SK-N-SH (cell line): ENCODE results near the gene RRM1. TPM values are rescaled to one million over a fixed set of nuclear protein-coding genes. Genes with fewer than 3 reads are reported as not detected.

Source experiments
- CTCF ChIA-PET: fragments of 300-600, 350-600 bp; formaldehyde crosslinking; extraction: SDS; loops from one replicate; lab custom pipeline; 2021; lab: Yijun Ruan, JAX
- POLR2A ChIA-PET: fragments of 350-600 bp; sonication (Branson Sonifier 250); formaldehyde crosslinking; extraction: SDS; loops from one replicate; lab custom pipeline; 2020; ENCODE audit warnings: antibody characterized with exemption, inconsistent platforms; lab: Yijun Ruan, JAX
- DNase-seq: peaks from one replicate; pipeline ENCODE4 v3.0.0; 2012
- H2AFZ ChIP-seq: fragments of 200-600 bp; sonication (generic); 2 replicates; pipeline ENCODE4 v1.8.1; 2016; ENCODE audit warnings: antibody characterized with exemption, mild to moderate bottlenecking, low read depth
- H3F3A ChIP-seq: fragments of 200-600 bp; sonication (generic); replicated peaks from 2 replicates; pipeline ENCODE3; 2016; ENCODE audit warnings: antibody characterized with exemption, mild to moderate bottlenecking; ENCODE audit not compliant: insufficient read depth
- H3K27ac ChIP-seq, 2 experiments: fragments of 200-500 bp in 1 of 2; fragments of 200-600 bp in 1 of 2; sonication (Bioruptor generic) in 1 of 2; sonication (generic), shearing (Covaris generic) in 1 of 2; 2 replicates each; pipeline versions ENCODE4 v1.5.1 to v1.6.1; 2014 to 2016; ENCODE audit warnings: low read depth in 2 of 2, inconsistent platforms in 1 of 2, low read length in 1 of 2, mild to moderate bottlenecking in 1 of 2, mixed read lengths in 1 of 2
- H3K27me3 ChIP-seq: fragments of 200-600 bp; sonication (generic), shearing (Covaris generic); 2 replicates; pipeline ENCODE4 v1.6.1; 2016; ENCODE audit warnings: mixed run types; ENCODE audit not compliant: insufficient read depth
- H3K36me3 ChIP-seq, 2 experiments: fragments of 200-500 bp in 1 of 2; fragments of 200-600 bp in 1 of 2; sonication (Bioruptor generic) in 1 of 2; sonication (generic) in 1 of 2; replicated peaks in 1 of 2; 2 replicates each; pipeline versions ENCODE3 to v1.5.1; 2014 to 2016; ENCODE audit warnings: low read length in 1 of 2, mild to moderate bottlenecking in 1 of 2; ENCODE audit not compliant: insufficient read depth in 2 of 2, control insufficient read depth in 1 of 2
- H3K4me1 ChIP-seq, 2 experiments: fragments of 200-500 bp in 1 of 2; fragments of 200-600 bp in 1 of 2; sonication (Bioruptor generic) in 1 of 2; sonication (generic), shearing (Covaris generic) in 1 of 2; 2 replicates each; pipeline versions ENCODE4 v1.5.1 to v1.6.1; 2014 to 2016; ENCODE audit warnings: low read depth in 1 of 2, low read length in 1 of 2, mixed run types in 1 of 2; ENCODE audit not compliant: insufficient read depth in 2 of 2, control insufficient read depth in 1 of 2
- H3K4me2 ChIP-seq: fragments of 200-600 bp; sonication (generic), shearing (Covaris generic); 2 replicates; pipeline ENCODE4 v1.6.1; 2017; ENCODE audit warnings: mixed run types
- H3K4me3 ChIP-seq, 2 experiments: fragments of 200-500 bp in 1 of 2; fragments of 200-600 bp in 1 of 2; sonication (Bioruptor generic) in 1 of 2; sonication (generic), shearing (Covaris generic) in 1 of 2; 2 replicates each; pipeline versions ENCODE4 v1.5.1 to v1.8.1; 2014 to 2016; ENCODE audit warnings: low read depth in 2 of 2, inconsistent platforms in 1 of 2, low read length in 1 of 2, mild to moderate bottlenecking in 1 of 2, mixed read lengths in 1 of 2, moderate library complexity in 1 of 2
- H3K79me2 ChIP-seq: fragments of 200-600 bp; sonication (generic); 2 replicates; pipeline ENCODE4 v1.8.1; 2017; ENCODE audit warnings: mild to moderate bottlenecking; ENCODE audit not compliant: insufficient read depth
- H3K9ac ChIP-seq: fragments of 200-600 bp; sonication (generic); 2 replicates; pipeline ENCODE4 v1.6.1; 2017; ENCODE audit warnings: mixed run types
- H3K9me2 ChIP-seq: fragments of 200-600 bp; sonication (generic); 2 replicates; pipeline ENCODE4 v1.6.1; 2017; ENCODE audit warnings: mixed run types
- H3K9me3 ChIP-seq: fragments of 200-600 bp; sonication (generic); 2 replicates; pipeline ENCODE4 v1.6.1; 2017; ENCODE audit warnings: mixed run types, mild to moderate bottlenecking, moderate library complexity
- H4K20me1 ChIP-seq: fragments of 200-600 bp; sonication (generic); 2 replicates; pipeline ENCODE4 v1.6.1; 2017; ENCODE audit warnings: mild to moderate bottlenecking, mixed run types; ENCODE audit not compliant: insufficient read depth
- EP300 ChIP-seq, 2 experiments: IDR thresholded peaks; 2 replicates each; pipeline versions ENCODE4 v1.4.0 to v1.6.1; 2012; ENCODE audit warnings: borderline replicate concordance in 1 of 2, low read depth in 1 of 2, low read length in 1 of 2
- EZH2phosphoT487 ChIP-seq: fragments of 200-600 bp; sonication (generic); IDR thresholded peaks from 2 replicates; pipeline ENCODE4 v1.6.1; 2017; ENCODE audit warnings: low read depth, mixed run types, mild to moderate bottlenecking, antibody characterized with exemption, moderate library complexity, borderline replicate concordance
- FOSL2 ChIP-seq: IDR thresholded peaks from 2 replicates; pipeline ENCODE4 v1.4.0; 2012; ENCODE audit warnings: low read depth, mild to moderate bottlenecking, moderate library complexity, borderline replicate concordance
- FOXJ3 ChIP-seq: sonication (generic); formaldehyde crosslinking; IDR thresholded peaks from 2 replicates; pipeline ENCODE4 v1.5.1; 2020; ENCODE audit warnings: mild to moderate bottlenecking, missing genetic modification reagents
- GABPA ChIP-seq: IDR thresholded peaks from 2 replicates; pipeline ENCODE4 v1.4.0; 2012; ENCODE audit warnings: low read depth, mild to moderate bottlenecking
- MAX ChIP-seq: IDR thresholded peaks from 2 replicates; pipeline ENCODE4 v1.4.0; 2012; ENCODE audit warnings: low read depth
- MEF2A ChIP-seq: IDR thresholded peaks from 2 replicates; pipeline ENCODE4 v1.4.0; 2012; ENCODE audit warnings: low read depth, borderline replicate concordance
- NFIC ChIP-seq: IDR thresholded peaks from 2 replicates; pipeline ENCODE4 v1.4.0; 2012; ENCODE audit warnings: borderline replicate concordance
- NRF1 ChIP-seq: IDR thresholded peaks from 2 replicates; pipeline ENCODE4 v1.6.1; 2012; ENCODE audit warnings: low read depth, mild to moderate bottlenecking, low read length
- PBX3 ChIP-seq: IDR thresholded peaks from 2 replicates; pipeline ENCODE4; 2012
- POLR2AphosphoS5 ChIP-seq: IDR thresholded peaks from 2 replicates; pipeline ENCODE4 v1.6.1; 2012; ENCODE audit warnings: low read depth, low read length
- RAD21 ChIP-seq: IDR thresholded peaks from 2 replicates; pipeline ENCODE4 v1.6.1; 2012; ENCODE audit warnings: mild to moderate bottlenecking, low read length
- RFX5 ChIP-seq: IDR thresholded peaks from 2 replicates; pipeline ENCODE4 v1.6.1; 2012; ENCODE audit warnings: mild to moderate bottlenecking, improper control_type of control experiment, low read length
- RXRA ChIP-seq: IDR thresholded peaks from 2 replicates; pipeline ENCODE4 v1.4.0; 2012; ENCODE audit warnings: low read depth, mild to moderate bottlenecking, borderline replicate concordance
- SIN3A ChIP-seq: IDR thresholded peaks from 2 replicates; pipeline ENCODE4 v1.6.1; 2012; ENCODE audit warnings: low read depth, mild to moderate bottlenecking, low read length, moderate library complexity, borderline replicate concordance
- SMC3 ChIP-seq: IDR thresholded peaks from 2 replicates; pipeline ENCODE4 v1.6.1; 2012; ENCODE audit warnings: low read depth, low read length, improper control_type of control experiment
- TAF1 ChIP-seq: IDR thresholded peaks from 2 replicates; pipeline ENCODE4 v1.6.1; 2012; ENCODE audit warnings: low read depth, mild to moderate bottlenecking, low read length, moderate library complexity, borderline replicate concordance
- TCF12 ChIP-seq: IDR thresholded peaks from 2 replicates; pipeline ENCODE4 v1.4.0; 2012
- YY1 ChIP-seq: IDR thresholded peaks from 2 replicates; pipeline ENCODE4 v1.4.0; 2012; ENCODE audit warnings: low read depth, mild to moderate bottlenecking
- ZBTB33 ChIP-seq: IDR thresholded peaks from 2 replicates; pipeline ENCODE4 v1.4.0; 2012; ENCODE audit warnings: low read depth, borderline replicate concordance
- WGBS: methylation state at CpG from one replicate; pipeline ENCODE4 v1.1.6; 2017; ENCODE audit warnings: low lambda C conversion rate; 5-methylcytosine and 5-hydroxymethylcytosine counted together
- polyA plus RNA-seq, 3 experiments: library from polyadenylated mRNA; depleted of rRNA; stranded (reverse); fragments of >200 nt; gene quantifications; 2 replicates each; pipeline ENCODE4 v1.2.3, GENCODE V29; 2012
- TF ChIP-seq, protein P1 (sequence below): fragments of 200-600 bp; sonication (generic); IDR thresholded peaks from 2 replicates; pipeline ENCODE4 v1.6.1; 2017; ENCODE audit warnings: antibody characterized with exemption, mild to moderate bottlenecking, moderate library complexity

Gene RRM1
- polyA plus RNA-seq, 1 of the 3 experiments (the other 2 are of a cell fraction), result 28.2 TPM

DNA sequence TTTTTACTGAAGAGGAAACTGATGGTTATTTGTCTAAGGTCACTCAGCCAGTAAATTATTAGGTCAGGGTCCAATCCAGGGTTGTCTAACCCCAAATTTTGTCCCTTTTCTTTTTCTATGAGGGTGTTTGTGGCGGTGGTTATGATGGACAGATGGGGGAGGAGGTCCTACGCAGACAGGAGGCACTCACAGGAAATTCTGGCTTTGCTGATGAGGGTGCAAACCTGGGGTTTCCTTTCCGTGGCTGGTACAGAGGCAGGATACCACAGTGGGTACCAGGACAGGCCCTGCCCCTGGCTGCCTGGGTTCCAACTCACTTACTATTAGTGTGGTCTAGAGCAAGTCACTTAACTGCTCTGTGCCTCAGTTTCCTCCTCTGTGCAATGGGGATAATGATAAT is 91.0 kb downstream of the RRM1 start:
- Histone ChIP-seq H3K9me2 (no peaks in the 10 kb centered on the region), H3K79me2 (no peaks in the 10 kb centered on the region), H3K9ac (no peak overlapping the region), H3K4me2 (no peak overlapping the region), H2AFZ (no peak overlapping the region), H3K36me3 (no peaks in the 10 kb centered on the region), H3K4me3 (no peak overlapping the region), H3F3A (no peaks in the 10 kb centered on the region), H3K27me3 (peaks cover 14% of the 10 kb centered on the region; the same call in 1 of the 2 replicates), H4K20me1 (no peaks in the 10 kb centered on the region), H3K9me3 (no peaks in the 10 kb centered on the region), H3K27ac (no peak overlapping the region), H3K4me1 (peaks cover 0 to 3% of the 10 kb centered on the region in 2 experiments; a peak in 1 of 4 replicates)
- WGBS, result 67% methylated on average over 3 of the region's 3 CpGs
- ChIA-PET POLR2A (no interaction called here), CTCF (interaction anchor here (3.1 to 3.3 kb wide), 2 partner anchors 7 to 308 kb away, joined by 25 to 121 read pairs; no protein-coding TSS in a partner anchor)
- TF ChIP-seq TCF12 (no peak), EP300 (IDR thresholded peaks at IDR 0.05; ENCODE audit: borderline replicate concordance in 1 of 2, low read depth in 1 of 2, low read length in 1 of 2) (no peak), SIN3A (no peak), RXRA (no peak), NFIC (no peak)
- DNase-seq, result no peak

DNA sequence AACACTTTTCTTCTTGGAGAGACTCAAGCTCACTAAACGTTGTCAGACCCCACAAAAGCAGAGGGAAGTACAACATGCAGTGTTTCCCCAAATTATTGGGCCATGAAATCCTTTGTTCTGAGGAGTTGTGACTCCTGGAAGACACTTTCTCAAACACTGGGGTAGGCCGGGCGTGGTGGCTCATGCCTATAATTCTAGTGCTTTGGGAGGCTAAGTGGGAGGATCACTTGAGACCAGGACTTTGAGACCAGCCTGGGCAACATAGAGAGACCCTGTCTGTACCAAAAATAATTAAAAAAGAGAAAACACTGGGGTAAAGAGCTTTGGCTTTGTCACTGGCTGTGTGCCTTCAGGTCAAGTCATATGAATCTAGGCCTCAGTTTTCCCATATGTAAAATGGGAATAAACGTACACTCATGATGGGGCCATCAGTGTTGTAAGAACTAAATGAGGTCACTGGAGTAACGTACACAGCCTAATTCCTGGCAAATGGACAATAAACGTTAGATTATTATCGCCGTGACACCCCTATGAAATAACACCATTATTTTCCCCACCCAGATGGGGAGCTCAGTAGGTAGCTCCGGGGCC is 92.0 kb downstream of the RRM1 start:
- Histone ChIP-seq H3K27me3 (peaks cover 18% of the 10 kb centered on the region; the same call in 1 of the 2 replicates), H4K20me1 (no peaks in the 10 kb centered on the region), H2AFZ (peak overlapping the region; percentile 89), H3K9me2 (no peaks in the 10 kb centered on the region), H3K27ac (no peak overlapping the region), H3K9ac (no peak overlapping the region), H3K4me2 (peak overlapping the region; percentile 93), H3K4me3 (peak overlapping the region; percentile 58 to 66)
- TF ChIP-seq EZH2phosphoT487 (no peak), GABPA (no peak), ZBTB33 (no peak), RAD21 (no peak), MAX (no peak), PBX3 (no peak), SIN3A (no peak), POLR2AphosphoS5 (no peak), TCF12 (no peak), RFX5 (no peak), FOXJ3 (no peak), TAF1 (no peak), RXRA (no peak), MEF2A (no peak), YY1 (no peak), SMC3 (no peak), FOSL2 (no peak), NRF1 (no peak)
- TF ChIP-seq, protein P1, sequence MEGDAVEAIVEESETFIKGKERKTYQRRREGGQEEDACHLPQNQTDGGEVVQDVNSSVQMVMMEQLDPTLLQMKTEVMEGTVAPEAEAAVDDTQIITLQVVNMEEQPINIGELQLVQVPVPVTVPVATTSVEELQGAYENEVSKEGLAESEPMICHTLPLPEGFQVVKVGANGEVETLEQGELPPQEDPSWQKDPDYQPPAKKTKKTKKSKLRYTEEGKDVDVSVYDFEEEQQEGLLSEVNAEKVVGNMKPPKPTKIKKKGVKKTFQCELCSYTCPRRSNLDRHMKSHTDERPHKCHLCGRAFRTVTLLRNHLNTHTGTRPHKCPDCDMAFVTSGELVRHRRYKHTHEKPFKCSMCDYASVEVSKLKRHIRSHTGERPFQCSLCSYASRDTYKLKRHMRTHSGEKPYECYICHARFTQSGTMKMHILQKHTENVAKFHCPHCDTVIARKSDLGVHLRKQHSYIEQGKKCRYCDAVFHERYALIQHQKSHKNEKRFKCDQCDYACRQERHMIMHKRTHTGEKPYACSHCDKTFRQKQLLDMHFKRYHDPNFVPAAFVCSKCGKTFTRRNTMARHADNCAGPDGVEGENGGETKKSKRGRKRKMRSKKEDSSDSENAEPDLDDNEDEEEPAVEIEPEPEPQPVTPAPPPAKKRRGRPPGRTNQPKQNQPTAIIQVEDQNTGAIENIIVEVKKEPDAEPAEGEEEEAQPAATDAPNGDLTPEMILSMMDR, result no peak
- TF ChIP-seq, all 33 proteins: peak for 0
- 21% methylated on average over 9 of the region's 9 CpGs for WGBS
- no peak for DNase-seq
- Histone ChIP-seq H3F3A (no peaks in the 10 kb centered on the region), H3K4me1 (peaks cover 0 to 3% of the 10 kb centered on the region in 2 experiments; a peak in 1 of 4 replicates), H3K9me3 (no peaks in the 10 kb centered on the region), H3K36me3 (no peaks in the 10 kb centered on the region), H3K79me2 (no peaks in the 10 kb centered on the region)
- ChIA-PET POLR2A (no interaction called here), CTCF (interaction anchor here (0.7 to 3.3 kb wide), 38 partner anchors 8 to 1194 kb away, joined by 3 to 121 read pairs (median 5); partner anchors contain the start of genes OR51D1, RHOG, STIM1 and TRIM21)
